NK-92 (cell line): ENCODE results near the gene CELSR2.
"Not testable (repeated sequence)": the region's sequence is repeated elsewhere in the genome, so short reads cannot be mapped to it uniquely, and the experiment has no call there.

ENCODE experiments used
- DNase-seq: peaks from one replicate; lab custom pipeline; 2025; ENCODE audit not compliant: unreplicated experiment; lab: John Stamatoyannopoulos, UW

Gene CELSR2

GRCh38 chr1:109274533-109275476, 25.5 kb downstream of the CELSR2 start:
- DNase-seq: no peak

GRCh38 chr1:109275706-109276345, 26.5 kb downstream of the CELSR2 start:
- no peak for DNase-seq

GRCh38 chr1:109277434-109278204, 28.3 kb downstream of the CELSR2 start:
- no peak for DNase-seq

GRCh38 chr1:109279615-109280278, 30.4 kb downstream of the CELSR2 start:
- no peak for DNase-seq

GRCh38 chr1:109280862-109281261, 31.5 kb downstream of the CELSR2 start:
- DNase-seq: no peak

- DNase-seq: no peak
These were observed 32.5 kb downstream of the CELSR2 start for GRCh38 chr1:109281680-109282496.

- no peak for DNase-seq
These were observed 33.2 kb downstream of the CELSR2 start for GRCh38 chr1:109282497-109282951.

GRCh38 chr1:109282952-109283747, 33.8 kb downstream of the CELSR2 start, which contains the start of gene PSRC1:
PSRC1 (minus strand) TSS chr1:109283145.
- DNase-seq: peak; percentile 31

- DNase-seq: no peak
These were observed 34.6 kb downstream of the CELSR2 start for GRCh38 chr1:109283748-109284600.

GRCh38 chr1:109286762-109287161, 37.4 kb downstream of the CELSR2 start:
- not testable (repeated sequence) for DNase-seq

GRCh38 chr1:109290137-109290536, 40.8 kb downstream of the CELSR2 start:
- no peak for DNase-seq

- DNase-seq: no peak
These were observed 41.7 kb downstream of the CELSR2 start for GRCh38 chr1:109290998-109291397.

GRCh38 chr1:109292364-109292763, 43.0 kb downstream of the CELSR2 start:
- DNase-seq: no peak

- no peak for DNase-seq
These were observed 43.7 kb downstream of the CELSR2 start for GRCh38 chr1:109293026-109293425.

- DNase-seq: no peak
These were observed 45.1 kb downstream of the CELSR2 start for GRCh38 chr1:109294481-109294880.

- no peak for DNase-seq
These were observed 46.5 kb downstream of the CELSR2 start for GRCh38 chr1:109295712-109296415.

- DNase-seq: no peak
These were observed 47.4 kb downstream of the CELSR2 start for GRCh38 chr1:109296782-109297181.
